Endothelial cell (in vitro differentiated cells): ENCODE data around the gene MPPE1. TPM values are rescaled to one million over a fixed set of nuclear protein-coding genes. Genes with fewer than 3 reads are reported as not detected.

ENCODE experiments used
- DNase-seq: peaks from one replicate; pipeline ENCODE4 v3.0.0; 2021; ENCODE audit warnings: low spot score
- H3K27ac Mint-ChIP-seq: one replicate; pipeline ENCODE4 v1.8.0; 2021; ENCODE audit warnings: mixed read lengths, inconsistent platforms; ENCODE audit not compliant: unreplicated experiment
- H3K27me3 Mint-ChIP-seq: one replicate; pipeline ENCODE4 v1.8.0; 2021; ENCODE audit warnings: mild to moderate bottlenecking, moderate library complexity, mixed read lengths, inconsistent platforms; ENCODE audit not compliant: unreplicated experiment
- H3K36me3 Mint-ChIP-seq: one replicate; pipeline ENCODE4 v1.8.0; 2021; ENCODE audit warnings: mild to moderate bottlenecking, low read depth, mixed read lengths, inconsistent platforms; ENCODE audit not compliant: unreplicated experiment
- H3K4me1 Mint-ChIP-seq: one replicate; pipeline ENCODE4 v1.8.0; 2021; ENCODE audit warnings: mild to moderate bottlenecking, mixed read lengths, inconsistent platforms; ENCODE audit not compliant: unreplicated experiment
- H3K4me3 Mint-ChIP-seq: one replicate; pipeline ENCODE4 v1.8.0; 2021; ENCODE audit warnings: mild to moderate bottlenecking, mixed read lengths, inconsistent platforms; ENCODE audit not compliant: unreplicated experiment
- H3K9me3 Mint-ChIP-seq: one replicate; pipeline ENCODE4 v1.8.0; 2021; ENCODE audit warnings: mixed read lengths, inconsistent platforms; ENCODE audit not compliant: unreplicated experiment
- CTCF ChIP-seq: fragments of 200-600 bp; sonication (generic); IDR thresholded peaks from one replicate; pipeline ENCODE4 v1.5.0; 2021; ENCODE audit warnings: antibody characterized with exemption; ENCODE audit not compliant: unreplicated experiment
- total RNA-seq: library from RNA; stranded (reverse); fragmentation: NEBNext Ultra II Directional; extraction: Animal tissue kit (Norgen Biotek cat#: 25700); gene quantifications from one replicate; pipeline ENCODE4 v1.2.1, GENCODE V29; 2021; ENCODE audit not compliant: unreplicated experiment

Gene MPPE1
- total RNA-seq, 1 donor from 2014 or later = 32.8 TPM

GRCh38 chr18:11873670-11874340 is 34.3 kb downstream of the MPPE1 start:
- no peaks in the 10 kb centered on the region for H3K4me1 Mint-ChIP-seq
- H3K27me3 Mint-ChIP-seq = peaks cover 4% of the 10 kb centered on the region
- H3K4me3 Mint-ChIP-seq = peak overlapping the region; percentile 56
- no peaks in the 10 kb centered on the region for H3K9me3 Mint-ChIP-seq
- TF ChIP-seq CTCF = no peak
- no peak for DNase-seq
- peaks cover 17% of the 10 kb centered on the region for H3K36me3 Mint-ChIP-seq
- H3K27ac Mint-ChIP-seq = no peak overlapping the region

DNA sequence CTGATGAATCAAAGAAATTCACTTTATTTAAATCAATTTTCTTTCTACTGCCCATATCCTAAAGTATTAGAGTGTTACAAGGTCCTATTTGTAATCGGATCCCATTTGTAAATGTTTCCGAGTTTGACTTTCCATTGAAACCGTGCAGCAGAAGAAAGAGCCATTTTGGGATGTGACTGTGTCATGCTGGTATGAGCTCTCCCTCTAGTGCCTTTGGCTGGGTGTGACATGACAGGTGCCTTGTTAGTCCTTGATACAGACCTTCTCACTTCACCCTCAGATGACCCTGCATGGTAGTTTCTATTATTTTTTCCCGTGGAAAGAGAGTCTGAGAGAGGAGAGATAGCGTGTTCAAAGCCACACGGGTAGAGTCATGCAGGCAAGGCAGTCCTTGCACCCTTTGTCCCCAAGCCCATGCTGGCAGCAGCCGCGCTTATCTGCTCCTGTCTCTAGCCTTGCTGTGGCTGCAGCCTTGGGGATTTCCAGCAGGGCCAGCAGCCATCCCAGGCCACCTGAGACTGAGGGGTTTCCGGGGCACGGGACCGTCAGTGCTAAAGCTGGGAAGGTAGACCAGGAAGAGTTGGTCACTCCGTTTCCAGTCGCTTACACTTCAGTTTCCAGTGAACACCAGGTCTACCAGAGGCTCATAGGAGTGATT is 35.5 kb downstream of the MPPE1 start:
- Mint-ChIP-seq H3K36me3 (peaks cover 17% of the 10 kb centered on the region), H3K27ac (no peak overlapping the region), H3K27me3 (peaks cover 4% of the 10 kb centered on the region), H3K9me3 (no peaks in the 10 kb centered on the region), H3K4me3 (no peak overlapping the region), H3K4me1 (no peaks in the 10 kb centered on the region)
- DNase-seq = no peak
- peak; percentile 16 for TF ChIP-seq CTCF

DNA sequence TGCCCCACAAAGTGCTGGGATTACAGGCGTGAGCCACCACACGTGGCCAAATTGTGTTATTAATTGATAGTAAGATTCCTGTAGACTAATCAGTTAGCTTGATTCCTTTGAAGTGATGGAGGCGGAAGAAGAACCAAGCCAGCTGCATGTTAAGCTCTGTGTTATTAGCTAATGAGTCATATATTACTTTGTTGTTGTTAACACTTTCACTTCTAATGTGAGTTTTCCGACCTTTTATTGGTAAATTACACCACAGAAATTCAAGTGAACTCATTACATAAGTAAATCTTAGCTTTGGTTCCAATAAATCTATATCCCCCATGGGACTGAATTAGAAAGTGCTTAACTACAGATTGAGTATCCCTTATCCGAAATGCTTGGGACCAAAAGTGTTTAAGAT is 36.6 kb downstream of the MPPE1 start:
- Mint-ChIP-seq H3K9me3 (no peaks in the 10 kb centered on the region), H3K4me1 (peaks cover 8% of the 10 kb centered on the region), H3K27me3 (peaks cover 4% of the 10 kb centered on the region), H3K4me3 (no peak overlapping the region), H3K36me3 (peaks cover 17% of the 10 kb centered on the region), H3K27ac (no peak overlapping the region)
- DNase-seq = no peak
- no peak for TF ChIP-seq CTCF

DNA sequence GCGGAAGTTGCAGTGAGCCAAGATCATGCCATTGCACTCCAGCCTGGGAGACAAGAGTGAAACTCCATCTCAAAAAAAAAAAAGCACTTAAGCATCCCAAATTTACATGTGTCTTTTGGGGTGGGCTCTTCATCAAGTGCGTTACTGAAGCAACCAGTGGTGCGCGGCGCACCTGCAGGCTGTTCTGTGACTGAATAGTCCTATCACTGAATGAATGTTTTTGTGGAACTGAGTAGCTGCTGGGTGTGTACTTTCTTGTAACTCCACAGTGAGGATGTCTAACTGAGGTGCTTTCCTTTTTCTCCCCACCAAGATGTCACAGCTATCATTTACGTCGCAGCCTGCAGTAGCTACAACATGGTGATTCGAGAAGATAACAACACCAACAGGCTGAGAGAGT is 39.9 kb downstream of the MPPE1 start:
- TF ChIP-seq CTCF = no peak
- no peak for DNase-seq
- Mint-ChIP-seq H3K9me3 (no peaks in the 10 kb centered on the region), H3K4me1 (peaks cover 11% of the 10 kb centered on the region), H3K4me3 (no peak overlapping the region), H3K36me3 (peaks cover 5% of the 10 kb centered on the region), H3K27me3 (peaks cover 2% of the 10 kb centered on the region), H3K27ac (no peak overlapping the region)

DNA sequence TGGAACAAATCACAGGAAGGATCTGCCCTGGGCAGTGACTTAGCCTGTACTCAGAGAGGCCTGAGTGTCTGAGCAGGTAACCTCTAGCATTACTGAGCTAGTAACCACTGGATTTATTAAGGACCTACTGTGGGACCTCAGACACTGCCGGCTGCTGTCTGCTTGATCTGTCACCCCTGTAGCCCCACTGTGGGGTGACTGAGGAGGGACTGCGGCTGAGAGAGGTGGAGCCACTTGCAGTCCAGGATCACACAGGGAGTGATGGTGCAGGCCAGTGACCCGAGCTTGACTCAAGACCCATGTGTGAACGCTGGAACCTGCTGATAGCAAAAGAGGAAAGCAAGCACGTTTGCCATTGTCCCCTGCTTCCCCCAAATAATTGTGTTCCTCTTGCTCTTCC is 41.4 kb downstream of the MPPE1 start:
- no peak for TF ChIP-seq CTCF
- Mint-ChIP-seq H3K27me3 (peaks cover 3% of the 10 kb centered on the region), H3K36me3 (peaks cover 7% of the 10 kb centered on the region), H3K9me3 (peaks cover 2% of the 10 kb centered on the region), H3K4me1 (peaks cover 19% of the 10 kb centered on the region), H3K27ac (no peak overlapping the region), H3K4me3 (no peak overlapping the region)
- DNase-seq = no peak
